H9 (cell line): ENCODE data around the gene LDLRAD4. TPM values are rescaled to one million over a fixed set of nuclear protein-coding genes. Genes with fewer than 3 reads are reported as not detected.

Experiments used
- DNase-seq: peaks from one replicate; pipeline ENCODE4 v3.0.0-alpha.2; 2017
- H2AFZ ChIP-seq: one replicate; pipeline ENCODE4 v1.6.1; 2013; ENCODE audit warnings: mild to moderate bottlenecking, low read length, control low read depth, moderate library complexity
- H2AK5ac ChIP-seq: 2 replicates; pipeline ENCODE4 v1.6.1; 2013; ENCODE audit warnings: low read length, control low read depth, mixed read lengths; ENCODE audit not compliant: insufficient read length
- H2BK120ac ChIP-seq: one replicate; pipeline ENCODE4 v1.6.1; 2013; ENCODE audit warnings: low read depth, mild to moderate bottlenecking, low read length, control low read depth, inconsistent platforms; ENCODE audit not compliant: poor library complexity, severe bottlenecking
- H2BK12ac ChIP-seq: 2 replicates; pipeline ENCODE4 v1.6.1; 2013; ENCODE audit warnings: low read length, control low read depth, mixed read lengths, low read depth; ENCODE audit not compliant: insufficient read length
- H2BK15ac ChIP-seq: 2 replicates; pipeline ENCODE4 v1.6.1; 2013; ENCODE audit warnings: low read depth, low read length, control low read depth
- H2BK20ac ChIP-seq: one replicate; pipeline ENCODE4 v1.6.1; 2013; ENCODE audit warnings: low read depth, mild to moderate bottlenecking, low read length, control low read depth, inconsistent platforms; ENCODE audit not compliant: poor library complexity, severe bottlenecking
- H2BK5ac ChIP-seq: 2 replicates; pipeline ENCODE4 v1.6.1; 2013; ENCODE audit warnings: low read length, control low read depth, mixed read lengths; ENCODE audit not compliant: insufficient read length
- H3K14ac ChIP-seq: 2 replicates; pipeline ENCODE4 v1.6.1; 2013; ENCODE audit warnings: low read length, control low read depth; ENCODE audit not compliant: insufficient read depth
- H3K18ac ChIP-seq: 2 replicates; pipeline ENCODE4 v1.6.1; 2013; ENCODE audit warnings: low read depth, mild to moderate bottlenecking, mixed read lengths, low read length, control low read depth; ENCODE audit not compliant: insufficient read length
- H3K23ac ChIP-seq: 2 replicates; pipeline ENCODE4 v1.6.1; 2013; ENCODE audit warnings: low read length, control low read depth, mixed read lengths, low read depth; ENCODE audit not compliant: insufficient read length
- H3K23me2 ChIP-seq: 2 replicates; pipeline ENCODE4 v1.6.1; 2013; ENCODE audit warnings: low read depth, mild to moderate bottlenecking, mixed read lengths, low read length, control low read depth; ENCODE audit not compliant: insufficient read length, poor library complexity, severe bottlenecking
- H3K27ac ChIP-seq: 2 replicates; pipeline ENCODE4 v1.5.1; 2013; ENCODE audit warnings: low read length, control low read depth, mixed read lengths, low read depth; ENCODE audit not compliant: insufficient read length
- H3K27me3 ChIP-seq: 2 replicates; pipeline ENCODE4 v1.6.1; 2013; ENCODE audit warnings: low read length, control low read depth, inconsistent platforms; ENCODE audit not compliant: insufficient read depth
- H3K4ac ChIP-seq: 2 replicates; pipeline ENCODE4 v1.6.1; 2013; ENCODE audit warnings: low read depth, mild to moderate bottlenecking, control low read depth, inconsistent platforms, low read length, moderate library complexity
- H3K4me1 ChIP-seq: 2 replicates; pipeline ENCODE4 v1.6.1; 2013; ENCODE audit warnings: low read length, control low read depth, inconsistent platforms; ENCODE audit not compliant: insufficient read depth
- H3K4me2 ChIP-seq: 2 replicates; pipeline ENCODE4 v1.6.1; 2013; ENCODE audit warnings: low read length, control low read depth, mixed read lengths; ENCODE audit not compliant: insufficient read length, insufficient read depth
- H3K56ac ChIP-seq: 2 replicates; pipeline ENCODE4 v1.6.1; 2013; ENCODE audit warnings: low read depth, mild to moderate bottlenecking, mixed read lengths, low read length, control low read depth; ENCODE audit not compliant: insufficient read length
- H3K79me1 ChIP-seq: 2 replicates; pipeline ENCODE4 v1.6.1; 2013; ENCODE audit warnings: low read depth, mild to moderate bottlenecking, moderate library complexity, low read length, control low read depth, inconsistent platforms; ENCODE audit not compliant: insufficient read depth, poor library complexity, severe bottlenecking
- H3K79me2 ChIP-seq: 2 replicates; pipeline ENCODE4 v1.6.1; 2013; ENCODE audit warnings: low read length, control low read depth, inconsistent platforms; ENCODE audit not compliant: insufficient read depth
- H3K9ac ChIP-seq: 2 replicates; pipeline ENCODE4 v1.6.1; 2013; ENCODE audit warnings: low read length, control low read depth, mixed read lengths; ENCODE audit not compliant: insufficient read length; ENCODE audit errors: extremely low read depth
- H3K9me3 ChIP-seq: one replicate; pipeline ENCODE4 v1.6.1; 2013; ENCODE audit warnings: low read depth, low read length, inconsistent platforms; ENCODE audit not compliant: control insufficient read depth
- H3T11ph ChIP-seq: one replicate; pipeline ENCODE4 v1.6.1; 2013; ENCODE audit warnings: mild to moderate bottlenecking, low read length, control low read depth, inconsistent platforms
- H4K20me1 ChIP-seq: one replicate; pipeline ENCODE4 v1.6.1; 2013; ENCODE audit not compliant: control insufficient read depth, insufficient read length, insufficient read depth
- H4K5ac ChIP-seq: 2 replicates; pipeline ENCODE4 v1.6.1; 2013; ENCODE audit warnings: low read depth, mild to moderate bottlenecking, mixed read lengths, low read length, control low read depth; ENCODE audit not compliant: insufficient read length
- H4K8ac ChIP-seq: replicated peaks from 2 replicates; pipeline ENCODE4 v1.6.1; 2013; ENCODE audit warnings: low read length, control low read depth, mixed read lengths, low read depth; ENCODE audit not compliant: insufficient read length
- H4K91ac ChIP-seq: 2 replicates; pipeline ENCODE4 v1.6.1; 2013; ENCODE audit warnings: low read depth, mild to moderate bottlenecking, moderate library complexity, mixed read lengths, low read length, control low read depth; ENCODE audit not compliant: insufficient read length
- H3K27ac Mint-ChIP-seq, 3 experiments: 2 replicates in 2 of 3; 3 replicates in 1 of 3; pipeline ENCODE4 v1.8.0; 2020 to 2021; ENCODE audit warnings: mixed read lengths in 3 of 3, mild to moderate bottlenecking in 1 of 3, moderate library complexity in 1 of 3
- H3K27me3 Mint-ChIP-seq: 2 replicates; pipeline ENCODE4 v1.8.0; 2021; ENCODE audit warnings: low read depth, mild to moderate bottlenecking, moderate library complexity, mixed read lengths
- H3K36me3 Mint-ChIP-seq, 3 experiments: 2 replicates in 2 of 3; 3 replicates in 1 of 3; pipeline ENCODE4 v1.8.0; 2020 to 2021; ENCODE audit warnings: low read depth in 3 of 3, mixed read lengths in 3 of 3; ENCODE audit not compliant: insufficient read depth in 1 of 3
- H3K4me1 Mint-ChIP-seq, 2 experiments: 2 replicates each; pipeline ENCODE4 v1.8.0; 2020; ENCODE audit warnings: mixed read lengths in 2 of 2
- H3K4me3 Mint-ChIP-seq, 2 experiments: 2 replicates in 1 of 2; 3 replicates in 1 of 2; pipeline ENCODE4 v1.8.0; 2020 to 2021; ENCODE audit warnings: mild to moderate bottlenecking in 2 of 2, mixed read lengths in 2 of 2, moderate library complexity in 1 of 2
- H3K9me3 Mint-ChIP-seq, 2 experiments: 2 replicates in 1 of 2; 3 replicates in 1 of 2; pipeline ENCODE4 v1.8.0; 2020; ENCODE audit warnings: mild to moderate bottlenecking in 2 of 2, mixed read lengths in 2 of 2, moderate library complexity in 1 of 2
- CTCF ChIP-seq: fragments of 200-600 bp; sonication (generic); conservative IDR thresholded peaks from 3 replicates; pipeline ENCODE4 v1.8.0; 2021; ENCODE audit warnings: antibody characterized with exemption, mild to moderate bottlenecking
- WGBS: extraction: QIAGEN DNeasy Blood & Tissue Kit; methylation state at CpG from one replicate; pipeline ENCODE4 v1.1.7; 2013; ENCODE audit warnings: missing lambda C conversion rate, low lambda C conversion rate, mixed read lengths; ENCODE audit not compliant: insufficient read length; ENCODE audit errors: extremely low coverage; 5-methylcytosine and 5-hydroxymethylcytosine counted together
- total RNA-seq: library from RNA; stranded (reverse); gene quantifications from 2 replicates; pipeline ENCODE4 v1.2.1, GENCODE V29; 2021

LDLRAD4 gene
- total RNA-seq, 1 experiment from 2014 or later: 3.9 TPM

GRCh38 chr18:13539843-13540476, 321.4 kb downstream of the LDLRAD4 start:
- H4K20me1 ChIP-seq: no peaks in the 10 kb centered on the region
- peaks cover 14 to 29% of the 10 kb centered on the region in 2 experiments for H3K4me1 Mint-ChIP-seq
- no peak overlapping the region for H2BK5ac ChIP-seq
- no peak overlapping the region for H3K4me3 Mint-ChIP-seq
- no peaks in the 10 kb centered on the region for H3K27me3 ChIP-seq
- H3T11ph ChIP-seq: no peak overlapping the region
- H3K9me3 Mint-ChIP-seq: no peaks in the 10 kb centered on the region
- no peak overlapping the region for H2BK15ac ChIP-seq
- no peak overlapping the region for H2BK20ac ChIP-seq
- H4K91ac ChIP-seq: no peak overlapping the region
- no peak overlapping the region for H3K9ac ChIP-seq
- no peak overlapping the region for H3K27ac ChIP-seq
- H3K4me1 ChIP-seq: no peaks in the 10 kb centered on the region; the same call in 1 of the 2 replicates
- H3K18ac ChIP-seq: no peak overlapping the region
- no peaks in the 10 kb centered on the region for H3K79me2 ChIP-seq
- no peaks in the 10 kb centered on the region for H3K23me2 ChIP-seq
- no peak overlapping the region for H2BK12ac ChIP-seq
- no peak overlapping the region for H2AFZ ChIP-seq
- no peak for DNase-seq
- no peak overlapping the region for H2BK120ac ChIP-seq
- no peaks in the 10 kb centered on the region for H3K9me3 ChIP-seq
- no peak overlapping the region for H3K4ac ChIP-seq
- H3K14ac ChIP-seq: no peak overlapping the region
- no CpG with 5 or more reads among the region's 4 CpGs for WGBS
- TF ChIP-seq CTCF: no peak
- no peak overlapping the region for H2AK5ac ChIP-seq
- no peaks in the 10 kb centered on the region for H3K27me3 Mint-ChIP-seq
- H3K23ac ChIP-seq: no peak overlapping the region
- H3K79me1 ChIP-seq: no peaks in the 10 kb centered on the region
- no peak overlapping the region for H3K27ac Mint-ChIP-seq
- no peaks in the 10 kb centered on the region for H3K36me3 Mint-ChIP-seq
- H3K4me2 ChIP-seq: no peak overlapping the region
- no peak overlapping the region for H3K56ac ChIP-seq
- no peak overlapping the region for H4K8ac ChIP-seq
- no peak overlapping the region for H4K5ac ChIP-seq
